Ovary (tissue), 9 donors: ENCODE measurements around the gene PTCRA. TPM values are rescaled to one million over a fixed set of nuclear protein-coding genes. Genes with fewer than 3 reads are reported as not detected.

Experiments used
- DNase-seq, 5 donors: peaks; one replicate each; pipeline ENCODE4 v3.0.0-alpha.2; 2019 to 2020
- H3K27ac ChIP-seq, 2 donors: fragments of 200-600 bp; one replicate each; pipeline versions ENCODE4 v1.5.1 to v1.8.0; 2019 to 2022
- H3K27me3 ChIP-seq: fragments of 200-600 bp; one replicate; pipeline ENCODE4 v1.8.0; 2022
- H3K36me3 ChIP-seq: fragments of 200-600 bp; sonication (generic); one replicate; pipeline ENCODE4 v1.5.1; 2019
- H3K4me1 ChIP-seq: one replicate; pipeline ENCODE4 v1.8.1; 2013; ENCODE audit warnings: mild to moderate bottlenecking, moderate library complexity; ENCODE audit not compliant: insufficient read depth
- H3K4me3 ChIP-seq: fragments of 200-600 bp; sonication (generic); one replicate; pipeline ENCODE4 v1.5.1; 2017
- H3K9me3 ChIP-seq, 2 donors: fragments of 200-600 bp in 1 of 2; sonication (generic) in 1 of 2; one replicate each; pipeline versions ENCODE4 v1.5.1 to v1.8.1; 2013 to 2019; ENCODE audit warnings: mild to moderate bottlenecking in 1 of 2, moderate library complexity in 1 of 2
- EP300 ChIP-seq: sonication (generic); formaldehyde crosslinking; IDR thresholded peaks from one replicate; pipeline ENCODE4 v1.6.1; 2017; ENCODE audit warnings: antibody characterized with exemption
- POLR2A ChIP-seq: fragments of 450-650 bp; IDR thresholded peaks from one replicate; pipeline ENCODE4 v1.6.1; 2017; ENCODE audit warnings: antibody characterized with exemption, mild to moderate bottlenecking, moderate library complexity
- WGBS, 3 donors: extraction: QIAGEN DNeasy Blood & Tissue Kit in 1 of 3; methylation state at CpG; one replicate each; pipeline versions ENCODE4 v1.1.5 to v1.1.7; 2013 to 2017; 5-methylcytosine and 5-hydroxymethylcytosine counted together
- intact Hi-C, 4 donors: fragments of 100-400 bp; cut with DNase I; formaldehyde crosslinking; loops; one replicate each; pipeline versions ENCODE4 v1.11.0 to v1.15.1; 2022 to 2023
- polyA plus RNA-seq, 2 donors: library from polyadenylated mRNA; stranded (reverse); fragments of 200-250 nt in 1 of 2; fragments of 350-450 nt in 1 of 2; fragmentation: Illumina TruSeq in 1 of 2; extraction: RNeasy Lipid Tissue Mini Kit (QIAGEN cat#74804) in 1 of 2; gene quantifications; one replicate each; pipeline ENCODE4 v1.2.3, GENCODE V29; 2013 to 2014
- total RNA-seq, 7 donors: library from RNA; depleted of rRNA in 2 of 7; stranded (reverse); fragments of >200 nt in 2 of 7; fragmentation: NEBNext Ultra II Directional in 3 of 7; extraction: Animal tissue kit (Norgen Biotek cat#: 25700) in 3 of 7; gene quantifications; one replicate each; pipeline versions ENCODE4 v1.1.0 to v1.2.4, GENCODE V29; 2016 to 2023
- TF ChIP-seq, protein P1 (sequence below), 3 donors: fragments of 450-650 bp in 2 of 3; fragments of 200-600 bp in 1 of 3; IDR thresholded peaks; one replicate each; pipeline versions ENCODE4 v1.5.1 to v1.8.0; 2016 to 2022; ENCODE audit warnings: antibody characterized with exemption in 3 of 3, mild to moderate bottlenecking in 1 of 3
- donor health status: DM: no; HTN: no; CAD: no; lungs with moderate emphysema.
- donor health status: DM: no; HTN: no; CAD: no.
- donor health status: Bipolar disorder and iron deficiency.
- donor health status: DM: yes; HTN: yes; CAD: no.
- donor health status: DM: no; HTN: no; CAD: no.
- donor health status: DM: yes; HTN: yes; CAD: no.

PTCRA gene
- total and polyA plus RNA-seq, 9 donors, result 0.55 TPM; not detected in 8

DNA sequence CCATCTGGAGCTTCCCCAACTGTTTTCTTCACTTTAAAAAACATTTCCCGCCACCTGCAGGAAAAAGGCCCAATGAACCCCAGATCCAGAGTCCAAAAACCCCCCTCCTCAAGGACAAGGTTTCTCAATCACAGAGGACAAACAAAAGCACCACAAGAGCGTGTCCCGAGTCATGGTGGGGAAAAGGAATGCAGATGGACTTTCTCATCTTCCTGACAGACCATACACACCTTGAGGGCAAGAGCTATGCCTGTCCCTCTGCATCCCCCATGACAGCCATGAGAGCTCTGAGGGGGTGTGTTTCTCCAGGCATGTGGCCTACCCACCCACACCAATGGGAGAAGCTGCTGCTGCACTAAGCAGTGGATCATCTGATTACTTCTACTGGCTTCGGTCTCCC lies 54.1 kb downstream of the PTCRA start:
- Histone ChIP-seq H3K4me3 (no peak overlapping the region), H3K4me1 (no peaks in the 10 kb centered on the region), H3K27me3 (no peaks in the 10 kb centered on the region), H3K9me3 (no peaks in the 10 kb centered on the region), H3K36me3 (no peaks in the 10 kb centered on the region), H3K27ac (no peak overlapping the region)
- TF ChIP-seq, protein P1, sequence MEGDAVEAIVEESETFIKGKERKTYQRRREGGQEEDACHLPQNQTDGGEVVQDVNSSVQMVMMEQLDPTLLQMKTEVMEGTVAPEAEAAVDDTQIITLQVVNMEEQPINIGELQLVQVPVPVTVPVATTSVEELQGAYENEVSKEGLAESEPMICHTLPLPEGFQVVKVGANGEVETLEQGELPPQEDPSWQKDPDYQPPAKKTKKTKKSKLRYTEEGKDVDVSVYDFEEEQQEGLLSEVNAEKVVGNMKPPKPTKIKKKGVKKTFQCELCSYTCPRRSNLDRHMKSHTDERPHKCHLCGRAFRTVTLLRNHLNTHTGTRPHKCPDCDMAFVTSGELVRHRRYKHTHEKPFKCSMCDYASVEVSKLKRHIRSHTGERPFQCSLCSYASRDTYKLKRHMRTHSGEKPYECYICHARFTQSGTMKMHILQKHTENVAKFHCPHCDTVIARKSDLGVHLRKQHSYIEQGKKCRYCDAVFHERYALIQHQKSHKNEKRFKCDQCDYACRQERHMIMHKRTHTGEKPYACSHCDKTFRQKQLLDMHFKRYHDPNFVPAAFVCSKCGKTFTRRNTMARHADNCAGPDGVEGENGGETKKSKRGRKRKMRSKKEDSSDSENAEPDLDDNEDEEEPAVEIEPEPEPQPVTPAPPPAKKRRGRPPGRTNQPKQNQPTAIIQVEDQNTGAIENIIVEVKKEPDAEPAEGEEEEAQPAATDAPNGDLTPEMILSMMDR (IDR thresholded peaks at IDR 0.05), result no peak
- no peak for TF ChIP-seq EP300
- DNase-seq, result no peak
- 88 to 100% (median 88%) methylated on average over 4 of the region's 4 CpGs for WGBS, 3 donors
- intact Hi-C loops, result loop anchor here in 1 of 4 donors (10.0 kb wide), 1 partner anchor 55 kb away; the partner anchor contains the start of gene PTCRA

DNA sequence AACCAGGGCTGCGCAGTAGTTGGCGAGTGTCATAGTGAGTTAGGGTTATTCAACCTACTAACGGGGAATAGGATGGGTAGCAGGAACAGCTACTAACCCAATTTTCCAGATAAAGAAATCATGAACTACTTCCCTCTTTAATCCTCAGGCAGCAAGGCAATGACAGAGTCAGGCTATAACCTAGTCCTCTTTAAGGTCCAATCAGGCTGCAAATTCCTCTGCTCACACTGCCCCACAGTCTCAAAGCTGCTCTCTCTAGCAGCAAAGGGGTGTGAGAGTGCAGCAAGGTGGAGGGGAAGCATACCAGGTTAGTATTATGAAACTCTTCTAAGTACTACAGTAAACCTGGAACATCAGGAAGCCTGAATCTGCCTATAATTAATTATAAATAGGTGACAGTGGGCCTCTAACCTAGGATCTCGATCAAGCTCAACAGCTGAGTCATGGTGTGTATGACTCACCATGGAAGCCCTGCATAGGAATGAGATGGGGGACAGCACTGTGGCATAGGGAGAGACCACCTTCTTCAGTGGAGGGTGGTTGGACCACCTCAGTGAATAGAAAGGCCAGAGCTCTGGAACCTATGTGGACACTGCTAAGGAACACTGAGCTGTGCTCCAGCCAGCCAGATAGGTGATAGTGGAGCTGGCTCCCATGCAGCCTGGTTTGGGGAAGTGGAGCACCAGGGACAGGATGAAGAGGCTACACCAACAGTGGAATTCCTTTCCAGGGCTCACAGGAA lies 55.2 kb downstream of the PTCRA start:
- 78 to 81% (median 80%) methylated on average over 4 of the region's 4 CpGs for WGBS, 3 donors
- TF ChIP-seq, protein P1 (IDR thresholded peaks at IDR 0.05), result no peak
- no peak for TF ChIP-seq POLR2A
- TF ChIP-seq EP300, result no peak
- no peak for DNase-seq

DNA sequence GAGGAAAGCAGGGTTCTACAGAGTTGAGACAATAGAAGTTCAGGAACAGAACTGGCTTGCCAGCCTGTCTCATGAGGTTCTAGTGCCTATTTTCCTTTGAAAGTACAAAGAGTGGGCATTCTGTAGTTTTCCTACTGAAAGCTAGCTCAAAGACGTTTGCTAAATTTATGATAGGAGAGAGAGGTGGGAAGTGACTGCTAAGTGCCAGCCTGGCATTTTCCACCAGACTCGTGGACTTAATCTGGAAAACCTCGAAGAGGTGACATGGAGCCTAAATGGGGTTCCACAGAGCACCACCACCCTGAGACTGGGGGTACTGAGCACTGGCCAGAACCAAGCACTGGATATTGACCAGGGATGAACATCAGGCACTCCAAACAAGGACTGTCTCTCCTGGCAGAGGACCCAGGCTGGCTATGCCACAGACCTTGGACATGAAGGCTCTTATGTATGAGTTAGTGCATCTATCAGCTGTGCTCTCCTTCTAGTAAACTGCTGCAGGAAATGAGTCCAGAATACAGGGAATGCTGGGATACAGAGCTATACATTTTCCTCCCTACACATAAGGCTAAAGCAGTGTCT lies 56.0 kb downstream of the PTCRA start:
- no peaks in the 10 kb centered on the region for H3K4me1 ChIP-seq
- H3K9me3 ChIP-seq, result no peaks in the 10 kb centered on the region
- H3K36me3 ChIP-seq, result no peaks in the 10 kb centered on the region
- intact Hi-C loops, result no loop called here
- H3K27me3 ChIP-seq, result no peaks in the 10 kb centered on the region
- WGBS, 3 donors, result 81 to 87% (median 84%) methylated on average over 3 of the region's 3 CpGs
- DNase-seq, result no peak
- TF ChIP-seq, protein P1 (IDR thresholded peaks at IDR 0.05), result no peak
- TF ChIP-seq EP300 (no peak), POLR2A (no peak)
- H3K27ac ChIP-seq, result no peak overlapping the region
- no peak overlapping the region for H3K4me3 ChIP-seq

More for the DNA sequence above, 55.2 kb downstream of the PTCRA start:
- H3K4me1 ChIP-seq, result no peaks in the 10 kb centered on the region
- H3K4me3 ChIP-seq, result no peak overlapping the region
- H3K9me3 ChIP-seq, result no peaks in the 10 kb centered on the region
- H3K27me3 ChIP-seq, result no peaks in the 10 kb centered on the region
- no peak overlapping the region for H3K27ac ChIP-seq
- intact Hi-C loops, result no loop called here
- H3K36me3 ChIP-seq, result no peaks in the 10 kb centered on the region

DNA sequence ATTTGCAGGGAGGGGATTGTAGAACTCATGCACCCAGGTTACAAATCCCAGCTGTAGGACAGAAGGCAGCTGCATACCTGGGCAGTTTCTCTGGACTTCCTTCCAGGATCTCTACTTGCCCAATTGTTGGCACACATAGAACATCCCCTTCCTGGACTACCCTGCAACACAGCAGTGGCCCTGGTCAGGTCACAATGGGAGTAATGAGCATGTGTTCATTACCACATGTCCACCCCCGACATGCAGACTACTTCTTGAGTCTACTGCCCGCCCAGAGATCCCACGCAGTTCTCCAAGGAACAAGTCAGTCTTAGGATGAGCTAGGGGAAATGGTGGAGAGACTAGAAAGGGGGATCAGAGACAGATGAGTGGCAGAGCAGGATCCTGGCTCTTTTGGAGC lies 58.1 kb downstream of the PTCRA start:
- no peak for DNase-seq
- Histone ChIP-seq H3K9me3 (no peaks in the 10 kb centered on the region), H3K27me3 (no peaks in the 10 kb centered on the region), H3K27ac (no peak overlapping the region), H3K4me3 (no peak overlapping the region), H3K4me1 (peaks cover 7% of the 10 kb centered on the region), H3K36me3 (no peaks in the 10 kb centered on the region)
- no peak for TF ChIP-seq POLR2A
- TF ChIP-seq EP300, result no peak
- TF ChIP-seq, protein P1 (IDR thresholded peaks at IDR 0.05), result no peak
- WGBS, 3 donors, result 84 to 86% (median 86%) methylated on average over 3 of the region's 3 CpGs
- intact Hi-C loops, result no loop called here
